ENCODE results near the gene CORO2B. TPM values are rescaled to one million over a fixed set of nuclear protein-coding genes. Genes with fewer than 3 reads are reported as not detected.

The CORO2B gene
- polyA plus RNA-seq, 1 of the 3 experiments (the other 2 are of a cell fraction): 3.6 TPM

DNA sequence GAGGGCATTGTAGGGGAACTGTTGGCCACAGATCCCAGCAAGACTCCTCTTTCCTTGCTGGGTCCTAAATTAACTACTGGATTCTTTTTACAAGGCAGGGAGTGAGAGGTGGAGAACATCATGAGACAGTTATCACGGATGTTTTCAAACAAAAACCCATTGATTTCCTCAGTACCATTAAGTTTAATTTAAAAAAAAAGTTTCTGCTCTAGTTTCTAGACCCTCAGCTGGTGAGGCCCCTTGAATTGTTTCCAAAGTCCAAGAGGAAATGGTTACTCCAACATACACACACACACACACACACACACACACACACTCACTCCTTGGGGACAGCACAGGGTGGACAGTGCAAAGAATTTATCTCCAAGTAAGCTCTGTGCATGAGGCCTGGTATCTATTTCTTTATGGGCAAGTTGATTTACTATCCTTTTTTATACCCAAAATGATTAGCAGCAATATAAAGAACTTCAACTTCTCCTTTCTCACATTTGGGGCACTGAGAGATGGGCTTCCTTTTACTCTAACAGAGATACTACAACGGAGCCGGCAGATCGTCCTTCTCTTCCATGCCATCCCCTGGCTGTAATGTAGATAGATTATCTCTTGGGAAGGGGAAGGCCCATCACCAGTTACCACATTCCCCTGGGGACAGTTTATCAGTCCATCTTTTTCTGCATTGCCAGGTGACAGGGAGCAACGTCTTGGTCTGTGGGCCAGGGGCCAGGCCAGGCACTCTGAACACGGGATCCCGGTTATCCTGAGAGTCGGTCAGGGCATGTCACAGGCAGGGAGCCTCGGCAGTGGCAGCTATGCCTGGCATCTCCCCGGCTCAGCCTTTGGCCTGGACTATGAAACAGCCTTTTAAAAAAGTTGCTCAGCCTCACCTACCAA, 54.7 kb downstream of the CORO2B start:
- DNase-seq: no peak
- no peaks in the 10 kb centered on the region for H4K20me1 ChIP-seq (ENCODE audit: insufficient read depth)
- WGBS (ENCODE audit: low lambda C conversion rate): 84% methylated on average over 7 of the region's 10 CpGs
- no peak overlapping the region for H3K27ac ChIP-seq (ENCODE audit: low read depth in 2 of 2, low read length in 1 of 2)
- no peaks in the 10 kb centered on the region for H3K79me2 ChIP-seq (ENCODE audit: insufficient read depth)
- H3K4me1 ChIP-seq (ENCODE audit: control insufficient read depth in 1 of 2, insufficient read depth in 2 of 2, low read depth in 1 of 2, low read length in 1 of 2): peaks cover 0 to 52% of the 10 kb centered on the region in 2 experiments; a peak in 2 of 4 replicates
- no peaks in the 10 kb centered on the region for H3K27me3 ChIP-seq (ENCODE audit: insufficient read depth)
- POLR2A ChIA-PET: no interaction called here
- no peak overlapping the region for H2AFZ ChIP-seq (ENCODE audit: low read depth)
- H3K36me3 ChIP-seq (replicated peaks in 1 of 2; ENCODE audit: control insufficient read depth in 1 of 2, insufficient read depth in 2 of 2, low read length in 1 of 2): no peaks in the 10 kb centered on the region
- no peaks in the 10 kb centered on the region for H3K9me2 ChIP-seq
- 0 out of 2 replicates have a peak, but pooled peaks have one; percentile 29 for TF ChIP-seq GATA2 (CRISPR knock-in tag; IDR thresholded peaks at IDR 0.05)
- TF ChIP-seq ELF1 (IDR thresholded peaks at IDR 0.05): no peak
- H3K4me2 ChIP-seq: no peak overlapping the region
- no peak overlapping the region for H3K4me3 ChIP-seq (ENCODE audit: low read depth in 2 of 2, low read length in 1 of 2)
- no peaks in the 10 kb centered on the region for H3F3A ChIP-seq (replicated peaks; ENCODE audit: insufficient read depth)
- no peaks in the 10 kb centered on the region for H3K9me3 ChIP-seq
- CTCF ChIA-PET: interaction anchor here (1.1 to 3.0 kb wide), 8 partner anchors 9 to 83 kb away, joined by 4 to 16 read pairs (median 6); no protein-coding TSS in a partner anchor
- H3K9ac ChIP-seq: no peak overlapping the region

DNA sequence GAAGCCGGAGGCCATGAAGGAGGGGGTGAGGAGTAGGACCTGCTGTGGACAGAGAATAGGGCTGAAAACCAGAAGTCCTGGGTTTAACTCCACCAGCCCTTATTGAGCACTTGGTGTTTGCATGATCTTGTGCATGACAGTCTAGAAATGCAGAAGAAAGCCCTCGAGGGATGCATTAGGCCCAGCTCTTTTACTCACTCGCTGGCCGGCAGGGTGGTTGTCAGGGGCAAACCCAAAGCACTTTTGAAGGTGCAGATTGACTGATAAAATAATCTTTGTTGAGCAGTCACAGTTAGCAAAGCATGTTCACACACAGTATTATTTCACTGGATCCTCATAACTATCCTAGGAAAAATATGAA, 55.3 kb downstream of the CORO2B start:
- 93% methylated on average over 4 of the region's 4 CpGs for WGBS (ENCODE audit: low lambda C conversion rate)
- no peaks in the 10 kb centered on the region for H3F3A ChIP-seq (replicated peaks; ENCODE audit: insufficient read depth)
- H3K36me3 ChIP-seq (replicated peaks in 1 of 2; ENCODE audit: control insufficient read depth in 1 of 2, insufficient read depth in 2 of 2, low read length in 1 of 2): no peaks in the 10 kb centered on the region
- H3K4me2 ChIP-seq: no peak overlapping the region
- no peak overlapping the region for H3K27ac ChIP-seq (ENCODE audit: low read depth in 2 of 2, low read length in 1 of 2)
- H3K9ac ChIP-seq: no peak overlapping the region
- TF ChIP-seq MXI1 (IDR thresholded peaks at IDR 0.05; ENCODE audit: low read depth, low read length) (no peak), FOXJ3 (CRISPR knock-in tag; IDR thresholded peaks at IDR 0.05) (no peak), RCOR1 (IDR thresholded peaks at IDR 0.05; ENCODE audit: low read length) (no peak), RFX5 (IDR thresholded peaks at IDR 0.05; ENCODE audit: low read length) (no peak), MEF2A (IDR thresholded peaks at IDR 0.05; ENCODE audit: borderline replicate concordance, low read depth) (no peak), YY1 (IDR thresholded peaks at IDR 0.05; ENCODE audit: low read depth) (no peak), ELF1 (IDR thresholded peaks at IDR 0.05) (no peak), NFIC (IDR thresholded peaks at IDR 0.05; ENCODE audit: borderline replicate concordance) (no peak), GABPA (IDR thresholded peaks at IDR 0.05; ENCODE audit: low read depth) (no peak), TAF1 (IDR thresholded peaks at IDR 0.05; ENCODE audit: borderline replicate concordance, low read depth, low read length) (no peak), RXRA (IDR thresholded peaks at IDR 0.05; ENCODE audit: borderline replicate concordance, low read depth) (no peak), NRF1 (IDR thresholded peaks at IDR 0.05; ENCODE audit: low read depth, low read length) (no peak), EP300 (IDR thresholded peaks at IDR 0.05; ENCODE audit: borderline replicate concordance in 1 of 2, low read depth in 1 of 2, low read length in 1 of 2) (no peak), GATA2 (CRISPR knock-in tag; IDR thresholded peaks at IDR 0.05) (no peak), CHD2 (IDR thresholded peaks at IDR 0.05; ENCODE audit: low read length, partially characterized antibody) (no peak)
- TF ChIP-seq, protein P1, sequence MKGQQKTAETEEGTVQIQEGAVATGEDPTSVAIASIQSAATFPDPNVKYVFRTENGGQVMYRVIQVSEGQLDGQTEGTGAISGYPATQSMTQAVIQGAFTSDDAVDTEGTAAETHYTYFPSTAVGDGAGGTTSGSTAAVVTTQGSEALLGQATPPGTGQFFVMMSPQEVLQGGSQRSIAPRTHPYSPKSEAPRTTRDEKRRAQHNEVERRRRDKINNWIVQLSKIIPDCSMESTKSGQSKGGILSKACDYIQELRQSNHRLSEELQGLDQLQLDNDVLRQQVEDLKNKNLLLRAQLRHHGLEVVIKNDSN (IDR thresholded peaks at IDR 0.05; ENCODE audit: borderline replicate concordance, low read depth): no peak
- TF ChIP-seq, protein P2, sequence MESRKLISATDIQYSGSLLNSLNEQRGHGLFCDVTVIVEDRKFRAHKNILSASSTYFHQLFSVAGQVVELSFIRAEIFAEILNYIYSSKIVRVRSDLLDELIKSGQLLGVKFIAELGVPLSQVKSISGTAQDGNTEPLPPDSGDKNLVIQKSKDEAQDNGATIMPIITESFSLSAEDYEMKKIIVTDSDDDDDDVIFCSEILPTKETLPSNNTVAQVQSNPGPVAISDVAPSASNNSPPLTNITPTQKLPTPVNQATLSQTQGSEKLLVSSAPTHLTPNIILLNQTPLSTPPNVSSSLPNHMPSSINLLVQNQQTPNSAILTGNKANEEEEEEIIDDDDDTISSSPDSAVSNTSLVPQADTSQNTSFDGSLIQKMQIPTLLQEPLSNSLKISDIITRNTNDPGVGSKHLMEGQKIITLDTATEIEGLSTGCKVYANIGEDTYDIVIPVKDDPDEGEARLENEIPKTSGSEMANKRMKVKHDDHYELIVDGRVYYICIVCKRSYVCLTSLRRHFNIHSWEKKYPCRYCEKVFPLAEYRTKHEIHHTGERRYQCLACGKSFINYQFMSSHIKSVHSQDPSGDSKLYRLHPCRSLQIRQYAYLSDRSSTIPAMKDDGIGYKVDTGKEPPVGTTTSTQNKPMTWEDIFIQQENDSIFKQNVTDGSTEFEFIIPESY (IDR thresholded peaks at IDR 0.05; ENCODE audit: borderline replicate concordance, low read depth): no peak
- TF ChIP-seq, protein P3, sequence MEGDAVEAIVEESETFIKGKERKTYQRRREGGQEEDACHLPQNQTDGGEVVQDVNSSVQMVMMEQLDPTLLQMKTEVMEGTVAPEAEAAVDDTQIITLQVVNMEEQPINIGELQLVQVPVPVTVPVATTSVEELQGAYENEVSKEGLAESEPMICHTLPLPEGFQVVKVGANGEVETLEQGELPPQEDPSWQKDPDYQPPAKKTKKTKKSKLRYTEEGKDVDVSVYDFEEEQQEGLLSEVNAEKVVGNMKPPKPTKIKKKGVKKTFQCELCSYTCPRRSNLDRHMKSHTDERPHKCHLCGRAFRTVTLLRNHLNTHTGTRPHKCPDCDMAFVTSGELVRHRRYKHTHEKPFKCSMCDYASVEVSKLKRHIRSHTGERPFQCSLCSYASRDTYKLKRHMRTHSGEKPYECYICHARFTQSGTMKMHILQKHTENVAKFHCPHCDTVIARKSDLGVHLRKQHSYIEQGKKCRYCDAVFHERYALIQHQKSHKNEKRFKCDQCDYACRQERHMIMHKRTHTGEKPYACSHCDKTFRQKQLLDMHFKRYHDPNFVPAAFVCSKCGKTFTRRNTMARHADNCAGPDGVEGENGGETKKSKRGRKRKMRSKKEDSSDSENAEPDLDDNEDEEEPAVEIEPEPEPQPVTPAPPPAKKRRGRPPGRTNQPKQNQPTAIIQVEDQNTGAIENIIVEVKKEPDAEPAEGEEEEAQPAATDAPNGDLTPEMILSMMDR (IDR thresholded peaks at IDR 0.05): no peak
- TF ChIP-seq, protein P4, sequence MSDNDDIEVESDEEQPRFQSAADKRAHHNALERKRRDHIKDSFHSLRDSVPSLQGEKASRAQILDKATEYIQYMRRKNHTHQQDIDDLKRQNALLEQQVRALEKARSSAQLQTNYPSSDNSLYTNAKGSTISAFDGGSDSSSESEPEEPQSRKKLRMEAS (IDR thresholded peaks at IDR 0.05; ENCODE audit: low read depth): no peak
- no peak overlapping the region for H3K4me3 ChIP-seq (ENCODE audit: low read depth in 2 of 2, low read length in 1 of 2)
- H3K4me1 ChIP-seq (ENCODE audit: control insufficient read depth in 1 of 2, insufficient read depth in 2 of 2, low read depth in 1 of 2, low read length in 1 of 2): peaks cover 4 to 49% of the 10 kb centered on the region in 2 experiments; a peak in 3 of 4 replicates
- H3K27me3 ChIP-seq (ENCODE audit: insufficient read depth): no peaks in the 10 kb centered on the region
- ChIA-PET POLR2A (no interaction called here), CTCF (interaction anchor here (1.1 to 3.0 kb wide), 7 partner anchors 10 to 84 kb away, joined by 4 to 16 read pairs (median 6); no protein-coding TSS in a partner anchor)
- no peak for DNase-seq
- H2AFZ ChIP-seq (ENCODE audit: low read depth): no peak overlapping the region
- H4K20me1 ChIP-seq (ENCODE audit: insufficient read depth): no peaks in the 10 kb centered on the region
- no peaks in the 10 kb centered on the region for H3K9me3 ChIP-seq
- no peaks in the 10 kb centered on the region for H3K79me2 ChIP-seq (ENCODE audit: insufficient read depth)
- no peaks in the 10 kb centered on the region for H3K9me2 ChIP-seq
